Measurements from ENCODE around the gene PRKAR1A. TPM values are rescaled to one million over a fixed set of nuclear protein-coding genes. Genes with fewer than 3 reads are reported as not detected.

PRKAR1A gene
- total RNA-seq, 1 donor from 2014 or later: 389 TPM

- no peaks in the 10 kb centered on the region for H3K27me3 ChIP-seq
- peak overlapping the region; percentile 42 for H3K27ac ChIP-seq
- peaks cover 4% of the 10 kb centered on the region for H3K4me1 ChIP-seq
- TF ChIP-seq, protein P1, sequence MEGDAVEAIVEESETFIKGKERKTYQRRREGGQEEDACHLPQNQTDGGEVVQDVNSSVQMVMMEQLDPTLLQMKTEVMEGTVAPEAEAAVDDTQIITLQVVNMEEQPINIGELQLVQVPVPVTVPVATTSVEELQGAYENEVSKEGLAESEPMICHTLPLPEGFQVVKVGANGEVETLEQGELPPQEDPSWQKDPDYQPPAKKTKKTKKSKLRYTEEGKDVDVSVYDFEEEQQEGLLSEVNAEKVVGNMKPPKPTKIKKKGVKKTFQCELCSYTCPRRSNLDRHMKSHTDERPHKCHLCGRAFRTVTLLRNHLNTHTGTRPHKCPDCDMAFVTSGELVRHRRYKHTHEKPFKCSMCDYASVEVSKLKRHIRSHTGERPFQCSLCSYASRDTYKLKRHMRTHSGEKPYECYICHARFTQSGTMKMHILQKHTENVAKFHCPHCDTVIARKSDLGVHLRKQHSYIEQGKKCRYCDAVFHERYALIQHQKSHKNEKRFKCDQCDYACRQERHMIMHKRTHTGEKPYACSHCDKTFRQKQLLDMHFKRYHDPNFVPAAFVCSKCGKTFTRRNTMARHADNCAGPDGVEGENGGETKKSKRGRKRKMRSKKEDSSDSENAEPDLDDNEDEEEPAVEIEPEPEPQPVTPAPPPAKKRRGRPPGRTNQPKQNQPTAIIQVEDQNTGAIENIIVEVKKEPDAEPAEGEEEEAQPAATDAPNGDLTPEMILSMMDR (IDR thresholded peaks at IDR 0.05): no peak
- H3K9me3 ChIP-seq: no peaks in the 10 kb centered on the region
- intact Hi-C loops (cut with DNase I): no loop called here
- ATAC-seq (no peak), DNase-seq (peak; percentile 55)
- no peak overlapping the region for H3K4me3 ChIP-seq
- peaks cover 45% of the 10 kb centered on the region for H3K36me3 ChIP-seq
Measured at GRCh38 chr17:68541816-68542215, 29.6 kb downstream of the PRKAR1A start.

DNA sequence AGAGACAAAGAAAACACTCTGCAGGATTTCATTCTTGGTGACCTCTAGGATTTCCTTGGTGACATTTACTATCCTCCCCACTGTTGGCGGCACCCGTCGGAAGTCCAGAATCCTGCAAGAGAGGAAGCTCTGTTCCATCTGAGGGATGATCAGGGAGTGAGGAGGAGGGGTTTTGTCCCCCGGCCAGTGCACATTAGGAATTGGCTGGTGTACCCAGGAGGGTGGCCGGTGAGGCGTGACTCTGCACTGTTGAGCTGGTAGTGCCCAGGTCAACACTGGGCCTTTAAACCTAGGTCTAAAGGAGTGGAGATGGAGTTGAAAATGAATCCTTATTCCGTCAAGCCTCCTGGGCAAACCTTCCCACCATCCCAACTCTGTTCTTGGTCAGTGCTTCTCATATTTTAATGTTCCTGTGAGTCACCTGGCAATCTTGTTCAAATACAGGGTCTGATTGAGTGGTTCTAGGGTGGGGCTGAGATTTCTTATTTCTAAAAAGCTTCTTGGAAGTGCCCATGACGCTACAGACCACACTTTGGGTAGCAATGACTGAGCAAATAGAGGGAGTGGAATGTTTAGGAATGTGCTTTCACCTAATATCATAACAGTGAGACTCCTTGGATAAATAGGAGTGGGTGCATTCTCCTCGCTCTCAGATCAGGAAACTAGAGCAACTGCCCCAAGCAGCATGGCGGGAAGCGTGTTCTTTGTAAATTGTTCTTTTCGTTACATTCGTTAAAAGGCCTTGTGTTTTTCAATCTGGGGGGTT, 30.7 kb downstream of the PRKAR1A start:
- DNase-seq (peak; percentile 53), ATAC-seq (peak; percentile 79)
- H3K9me3 ChIP-seq: no peaks in the 10 kb centered on the region
- H3K4me1 ChIP-seq: peaks cover 4% of the 10 kb centered on the region
- H3K27ac ChIP-seq: peak overlapping the region; percentile 84
- peaks cover 34% of the 10 kb centered on the region for H3K36me3 ChIP-seq
- H3K27me3 ChIP-seq: no peaks in the 10 kb centered on the region
- intact Hi-C loops (cut with DNase I): no loop called here
- TF ChIP-seq, protein P1 (IDR thresholded peaks at IDR 0.05): no peak
- H3K4me3 ChIP-seq: no peak overlapping the region

DNA sequence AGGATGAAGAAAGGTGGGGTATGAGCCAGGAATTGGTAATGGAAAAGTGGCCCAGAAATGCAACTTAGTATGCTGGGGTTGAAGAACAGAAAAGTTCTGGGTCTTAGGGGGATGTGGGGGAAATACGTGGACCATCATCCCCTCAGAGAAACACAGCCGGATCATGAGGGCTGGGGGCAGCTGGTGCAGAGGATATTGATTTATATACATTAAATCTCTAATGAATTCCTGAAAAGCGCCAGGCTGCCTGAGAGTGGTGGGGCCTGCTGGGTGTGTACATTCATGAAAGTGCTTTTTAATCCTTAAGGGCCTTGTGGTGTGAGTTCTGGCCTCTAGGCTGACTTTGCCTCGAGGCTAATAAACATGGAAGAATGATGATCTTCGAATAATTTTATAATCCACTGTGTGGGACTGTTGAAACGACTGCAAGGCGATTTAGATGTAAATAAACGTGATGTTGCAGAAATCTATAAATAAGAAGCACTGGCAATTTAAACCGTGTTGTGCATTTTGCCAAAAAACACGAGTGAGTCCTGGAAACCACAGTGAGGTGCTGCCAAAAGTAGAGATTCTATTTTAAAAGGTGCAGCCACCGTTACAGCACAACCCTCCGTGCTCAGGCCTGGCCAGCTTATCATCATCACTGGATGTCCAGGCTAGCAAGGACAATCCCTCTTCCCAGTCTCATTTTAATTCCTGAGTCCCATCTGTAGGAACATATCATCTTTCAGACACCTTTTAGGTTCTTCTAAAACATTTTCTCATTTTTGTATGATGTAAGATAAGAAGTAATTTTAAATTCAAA, 32.1 kb downstream of the PRKAR1A start:
- ATAC-seq (no peak), DNase-seq (no peak)
- H3K27me3 ChIP-seq: no peaks in the 10 kb centered on the region
- intact Hi-C loops (cut with DNase I): no loop called here
- TF ChIP-seq, protein P1 (IDR thresholded peaks at IDR 0.05): no peak
- no peaks in the 10 kb centered on the region for H3K9me3 ChIP-seq
- H3K27ac ChIP-seq: peak overlapping the region; percentile 84
- H3K4me3 ChIP-seq: no peak overlapping the region
- H3K36me3 ChIP-seq: peaks cover 22% of the 10 kb centered on the region
- H3K4me1 ChIP-seq: peaks cover 4% of the 10 kb centered on the region

- Histone ChIP-seq H3K36me3 (peaks cover 13% of the 10 kb centered on the region), H3K4me3 (no peak overlapping the region), H3K9me3 (no peaks in the 10 kb centered on the region), H3K27me3 (no peaks in the 10 kb centered on the region), H3K27ac (no peak overlapping the region), H3K4me1 (no peaks in the 10 kb centered on the region)
- TF ChIP-seq, protein P1 (IDR thresholded peaks at IDR 0.05): no peak
- intact Hi-C loops (cut with DNase I): no loop called here
- ATAC-seq (no peak), DNase-seq (no peak)
Measured at GRCh38 chr17:68556551-68556950, 44.3 kb downstream of the PRKAR1A start.

GRCh38 chr17:68559316-68559715, 47.1 kb downstream of the PRKAR1A start:
- H3K4me3 ChIP-seq: no peak overlapping the region
- no peaks in the 10 kb centered on the region for H3K9me3 ChIP-seq
- H3K27me3 ChIP-seq: no peaks in the 10 kb centered on the region
- no peak for ATAC-seq
- no peak for DNase-seq
- H3K4me1 ChIP-seq: no peaks in the 10 kb centered on the region
- H3K27ac ChIP-seq: no peak overlapping the region
- intact Hi-C loops (cut with DNase I): no loop called here
- TF ChIP-seq, protein P1 (IDR thresholded peaks at IDR 0.05): no peak
- peaks cover 9% of the 10 kb centered on the region for H3K36me3 ChIP-seq
